GF-D8 (cell line): ENCODE measurements around the gene RABL3.
"Not testable (repeated sequence)": the region's sequence is repeated elsewhere in the genome, so short reads cannot be mapped to it uniquely, and the experiment has no call there.

ENCODE experiments used
- DNase-seq: peaks from one replicate; lab custom pipeline; 2025; lab: John Stamatoyannopoulos, UW

The RABL3 gene

GRCh38 chr3:120743556-120744195 is 1.4 kb upstream of the RABL3 start:
- no peak for DNase-seq

GRCh38 chr3:120742849-120743365 is 591 bp upstream of the RABL3 start:
- DNase-seq, result no peak

DNA sequence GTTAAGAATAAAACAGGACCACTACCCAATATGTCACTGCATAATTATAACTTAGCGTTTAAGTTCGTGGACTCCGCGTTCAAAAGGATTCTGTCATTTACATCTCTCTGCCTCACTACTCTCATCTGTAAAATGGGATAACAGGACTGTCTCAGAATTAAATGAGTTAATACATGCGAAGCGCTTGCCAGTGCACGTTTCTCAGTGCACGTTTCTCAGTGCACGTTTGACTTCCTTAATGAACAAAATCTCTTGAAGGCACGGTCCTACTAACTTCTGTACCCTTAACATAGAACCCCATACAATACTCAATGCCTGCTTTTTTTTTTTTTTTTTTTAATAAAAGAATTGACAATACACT is 499 bp downstream of the RABL3 start:
- DNase-seq, result peak; percentile 52

- no peak for DNase-seq
These were observed 996 bp downstream of the RABL3 start for GRCh38 chr3:120741320-120741719.

- not testable (repeated sequence) for DNase-seq
These were observed 4.3 kb downstream of the RABL3 start for GRCh38 chr3:120738006-120738405.

DNA sequence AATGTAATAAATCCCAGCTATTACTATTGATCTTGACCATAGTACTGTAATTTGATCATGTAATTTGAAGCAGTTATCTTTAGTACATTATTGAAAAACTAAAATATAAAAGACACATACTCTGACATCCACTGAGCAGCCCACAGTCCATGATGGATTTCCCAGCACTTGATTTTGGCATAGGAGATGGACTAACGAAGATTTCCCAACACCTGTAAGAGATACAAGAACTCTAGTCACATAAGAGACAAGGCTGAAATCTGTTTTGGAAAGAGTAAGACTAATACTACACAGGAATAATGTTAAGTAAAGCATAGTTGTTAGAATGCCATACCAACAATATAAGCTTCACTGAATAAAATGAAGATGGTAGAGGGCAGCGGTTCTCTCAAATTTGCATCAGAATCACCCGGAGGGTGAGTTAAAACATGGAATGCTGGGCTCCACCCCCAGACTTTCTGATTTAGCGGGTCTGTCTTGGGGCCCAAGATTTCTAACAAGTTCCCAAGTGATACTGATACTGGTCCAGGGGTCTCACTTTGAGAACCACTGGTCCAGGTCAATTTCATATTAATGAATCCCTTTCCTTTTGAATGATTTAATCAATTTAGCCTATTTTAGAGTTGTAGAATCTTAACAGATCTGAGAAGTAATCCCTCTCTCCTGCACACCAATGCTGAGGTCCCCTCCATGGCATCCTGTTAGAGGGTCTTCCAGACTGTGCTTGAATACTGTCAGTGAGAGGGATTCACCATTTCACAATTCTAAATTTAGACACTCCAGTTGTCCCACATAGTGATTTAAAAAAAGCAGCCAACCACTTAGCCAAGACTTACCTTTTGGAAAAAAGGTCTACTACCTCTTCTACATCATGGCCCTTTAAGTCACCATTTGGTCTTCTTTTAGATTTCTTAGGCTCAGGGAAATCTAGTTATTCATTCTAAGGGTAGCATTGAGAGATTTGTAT is 11.5 kb downstream of the RABL3 start:
- no peak for DNase-seq

GRCh38 chr3:120726791-120727190 is 15.5 kb downstream of the RABL3 start:
- no peak for DNase-seq

GRCh38 chr3:120719167-120719834 is 23.0 kb downstream of the RABL3 start:
- not testable (repeated sequence) for DNase-seq

GRCh38 chr3:120713262-120713661 is 29.1 kb downstream of the RABL3 start:
- DNase-seq, result no peak

- DNase-seq, result no peak
These were observed 31.9 kb downstream of the RABL3 start for GRCh38 chr3:120710369-120710768.

- no peak for DNase-seq
These were observed 33.9 kb downstream of the RABL3 start for GRCh38 chr3:120708408-120708807.

DNA sequence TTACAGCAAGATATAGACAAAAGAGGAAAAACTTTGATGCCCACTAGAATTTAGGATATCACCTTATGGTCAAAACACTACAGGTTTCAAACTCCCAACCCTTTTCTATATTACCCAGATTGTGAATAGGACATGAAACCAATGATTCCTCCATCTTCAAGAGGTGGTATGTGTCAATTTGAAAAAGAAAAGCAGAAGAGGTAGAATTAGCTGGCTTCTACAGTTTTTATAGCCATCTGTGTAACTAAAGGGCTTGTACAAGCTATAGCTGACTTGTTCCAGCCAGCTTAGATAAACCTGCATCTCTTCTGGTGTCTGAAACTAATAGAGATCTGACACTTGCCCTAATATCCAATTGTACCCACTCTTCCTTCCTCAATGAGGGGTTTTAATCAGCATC is 35.4 kb downstream of the RABL3 start:
- no peak for DNase-seq

DNA sequence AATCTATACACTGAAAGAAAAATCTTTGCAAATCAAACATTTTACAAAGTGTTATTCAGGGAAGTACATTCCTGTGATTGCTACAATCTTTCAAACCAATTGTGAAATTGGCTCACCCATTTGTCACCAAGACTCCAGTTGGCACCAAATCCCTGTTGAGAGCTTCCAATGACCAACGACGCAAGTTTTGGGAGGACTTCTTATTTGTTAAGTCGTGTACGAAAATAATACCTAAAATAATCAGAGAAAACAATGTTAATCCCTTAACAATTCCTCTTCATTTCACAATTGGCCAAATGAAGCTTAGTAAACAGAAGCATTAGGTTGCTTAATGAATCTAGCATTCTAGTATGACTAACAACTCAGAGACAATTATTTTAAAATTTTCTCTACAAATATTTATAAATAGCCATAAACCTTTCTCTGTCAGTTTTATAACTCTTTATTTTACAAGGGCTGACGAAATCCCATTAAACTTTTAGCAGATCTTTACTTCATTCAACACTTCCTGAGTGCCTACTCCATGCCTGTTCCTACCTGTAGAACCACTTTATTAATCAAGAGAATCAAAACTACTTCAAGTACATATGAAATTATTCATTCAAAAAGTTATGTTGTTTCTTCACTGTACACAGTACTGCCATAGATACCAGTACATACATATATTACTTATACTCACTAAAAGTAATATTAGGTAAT is 36.3 kb downstream of the RABL3 start:
- DNase-seq, result no peak

DNA sequence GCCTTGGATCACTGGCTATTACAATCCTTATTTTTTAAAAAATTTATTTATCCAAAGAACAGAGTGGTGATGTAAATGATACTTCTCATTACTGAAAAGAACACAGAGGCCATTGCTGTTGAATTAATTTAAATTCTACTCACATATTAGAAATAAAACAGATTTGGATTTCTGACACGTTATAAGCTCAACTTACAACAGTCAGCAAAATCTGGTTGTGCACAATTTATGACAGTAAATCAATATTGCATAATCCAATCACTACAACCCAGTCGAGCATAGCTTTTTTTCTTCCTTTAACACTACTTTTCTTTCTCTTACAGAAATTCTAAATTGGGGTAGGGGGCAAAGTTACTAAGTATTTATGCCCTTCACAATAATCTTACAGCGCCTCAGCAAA is 43.0 kb downstream of the RABL3 start:
- no peak for DNase-seq

DNA sequence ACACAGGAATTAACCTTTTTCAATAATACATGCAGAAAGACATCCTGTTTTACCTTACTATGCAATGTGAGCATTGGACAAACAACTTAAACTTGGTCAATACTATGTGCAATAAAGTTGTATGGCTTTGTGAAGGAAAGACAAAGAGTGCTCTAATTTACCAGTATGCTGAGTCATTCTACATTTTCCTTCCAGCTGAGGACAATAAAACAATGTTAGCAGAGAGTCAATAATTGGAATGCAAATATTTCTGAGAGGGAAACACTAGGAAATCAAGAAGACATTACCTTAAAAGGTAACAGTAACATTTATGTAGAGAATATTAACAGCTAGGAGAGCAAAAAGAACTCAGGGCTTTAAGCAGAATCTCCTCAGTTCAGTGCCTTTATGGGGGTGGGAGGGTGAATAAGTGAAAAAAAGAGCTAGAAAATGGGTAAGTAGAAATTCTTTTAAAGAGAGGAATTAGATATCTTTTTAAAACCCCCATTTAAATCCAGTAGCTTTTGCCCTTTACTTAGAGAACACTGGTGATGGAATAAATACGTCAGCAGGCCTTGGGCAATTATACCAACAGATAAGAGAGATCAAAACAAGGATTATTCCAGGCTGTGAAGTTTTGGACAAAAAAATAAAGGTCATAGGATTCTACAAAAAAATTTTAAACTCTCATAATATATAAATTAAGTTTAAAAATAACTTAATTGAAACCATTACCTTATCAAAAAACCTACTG is 48.7 kb downstream of the RABL3 start:
- DNase-seq, result no peak

- no peak for DNase-seq
These were observed 52.9 kb downstream of the RABL3 start for GRCh38 chr3:120689395-120689794.

DNA sequence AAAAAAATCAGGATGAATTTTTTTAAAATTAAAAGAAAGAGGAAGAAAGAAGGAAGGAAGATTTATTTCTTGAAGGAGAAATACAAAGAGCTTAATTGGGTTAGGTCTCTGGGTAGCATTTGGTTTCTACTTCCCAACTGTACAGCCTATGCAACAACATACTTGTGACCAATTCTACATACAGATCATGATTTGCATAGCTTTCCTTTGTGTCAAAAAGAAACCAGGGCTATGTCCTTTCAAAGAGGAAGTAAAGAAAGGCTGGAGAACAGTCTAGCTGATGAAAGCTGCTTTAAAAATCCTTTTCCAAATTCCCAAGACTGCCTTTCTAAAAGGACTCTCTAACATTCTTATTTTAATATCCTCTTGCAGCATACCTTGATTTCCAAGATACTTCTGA is 54.2 kb downstream of the RABL3 start:
- no peak for DNase-seq

GRCh38 chr3:120685411-120685810 is 56.9 kb downstream of the RABL3 start:
- DNase-seq, result no peak

DNA sequence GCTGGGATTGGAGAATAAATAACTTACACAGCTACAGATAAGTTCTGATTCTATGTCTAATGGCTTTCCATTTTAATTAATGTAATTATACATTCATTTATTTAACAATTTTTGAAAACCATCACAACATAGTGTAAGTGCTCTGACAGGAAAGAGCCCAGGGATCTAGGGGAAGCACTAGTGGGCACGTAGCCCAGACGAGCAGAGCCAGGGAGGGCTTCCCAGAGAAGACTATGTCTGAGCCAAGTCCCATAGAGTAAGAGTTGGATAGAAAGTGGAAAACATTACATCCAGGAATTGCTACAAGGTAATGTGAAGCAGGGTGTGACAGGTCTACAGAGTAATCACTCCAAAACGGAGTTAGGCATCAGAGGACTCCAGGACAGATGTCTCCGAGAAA is 57.4 kb downstream of the RABL3 start:
- DNase-seq, result no peak

GRCh38 chr3:120683671-120684301 is 58.5 kb downstream of the RABL3 start:
- no peak for DNase-seq

DNA sequence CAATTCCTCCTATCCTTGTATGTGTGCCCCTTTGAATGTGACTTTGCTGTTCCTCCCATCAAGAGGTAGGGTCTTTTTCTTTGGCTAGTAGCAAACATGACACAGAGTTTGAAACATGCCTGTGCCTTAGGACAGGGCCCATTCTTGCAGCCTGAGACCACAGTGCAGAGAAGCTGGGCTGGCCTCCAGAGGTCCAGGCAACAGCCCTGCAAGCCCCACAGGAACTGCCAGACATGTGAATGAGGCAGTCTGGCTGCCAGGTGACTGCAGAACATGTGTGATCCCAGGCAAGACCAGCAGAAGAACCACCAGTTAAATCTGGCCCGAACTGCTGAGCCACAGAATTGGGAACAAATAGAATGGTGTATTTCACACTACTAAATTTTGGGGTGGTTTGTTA is 59.1 kb downstream of the RABL3 start:
- no peak for DNase-seq
